T-cell (primary cell): ENCODE measurements around the gene GDAP1L1. TPM values are rescaled to one million over a fixed set of nuclear protein-coding genes. Genes with fewer than 3 reads are reported as not detected.
"Not testable (repeated sequence)": the region's sequence is repeated elsewhere in the genome, so short reads cannot be mapped to it uniquely, and the experiment has no call there.

Experiments used
- ATAC-seq, 4 experiments: fragments of 200-7000 bp in 3 of 4; fragments of 150-1000 bp in 1 of 4; cut with Tn5 transposase; replicated peaks in 1 of 4; 1 replicate in 3 of 4; 2 replicates in 1 of 4; pipeline ENCODE4 v1.10.0; 2021; ENCODE audit warnings: moderate library complexity in 3 of 4, mild to moderate bottlenecking in 2 of 4, moderate number of reproducible peaks in 1 of 4
- CTCF ChIA-PET, 2 donors: fragments of 300-600 bp; sonication (Branson Sonifier 250); formaldehyde crosslinking; loops; one replicate each; lab custom pipeline; 2022; ENCODE audit warnings: antibody characterized with exemption in 2 of 2; lab: Charles Lee
- POLR2A ChIA-PET, 2 donors: fragments of 300-600 bp; sonication (Branson Sonifier 250); formaldehyde crosslinking; loops; one replicate each; lab custom pipeline; 2022; ENCODE audit warnings: antibody characterized with exemption in 2 of 2; lab: Charles Lee
- DNase-seq, 35 experiments: peaks; one replicate each; pipeline versions ENCODE4 v3.0.0 to v3.0.0-alpha.2; 2013 to 2023
- H3K27ac ChIP-seq: one replicate; pipeline ENCODE4 v1.5.1; 2013; ENCODE audit warnings: low read length
- H3K27me3 ChIP-seq, 2 experiments: replicated peaks in 1 of 2; 1 replicate in 1 of 2; 2 replicates in 1 of 2; pipeline versions ENCODE4 v1.6.1 to v1.7.0; 2013; ENCODE audit warnings: low read length in 1 of 2, mixed read lengths in 1 of 2; ENCODE audit not compliant: control insufficient read depth in 2 of 2, insufficient read depth in 2 of 2; ENCODE audit errors: extremely low read depth in 1 of 2
- H3K36me3 ChIP-seq, 2 donors: 1 replicate in 1 of 2; 2 replicates in 1 of 2; pipeline versions ENCODE4 v1.6.1 to v1.7.0; 2013; ENCODE audit warnings: low read length in 1 of 2; ENCODE audit not compliant: control insufficient read depth in 2 of 2, insufficient read depth in 1 of 2; ENCODE audit errors: extremely low read depth in 1 of 2
- H3K4me1 ChIP-seq, 2 experiments: 1 replicate in 1 of 2; 2 replicates in 1 of 2; pipeline versions ENCODE4 v1.6.1 to v1.7.0; 2013; ENCODE audit warnings: low read length in 2 of 2, mixed read lengths in 1 of 2; ENCODE audit not compliant: insufficient read depth in 2 of 2, control insufficient read depth in 1 of 2; ENCODE audit errors: extremely low read depth in 1 of 2
- H3K4me3 ChIP-seq, 2 donors: 1 replicate in 1 of 2; 2 replicates in 1 of 2; pipeline versions ENCODE4 v1.5.1 to v1.7.0; 2013; ENCODE audit warnings: mild to moderate bottlenecking in 2 of 2, low read length in 1 of 2, moderate library complexity in 1 of 2; ENCODE audit not compliant: control insufficient read depth in 1 of 2; ENCODE audit errors: extremely low read depth in 1 of 2
- H3K9me3 ChIP-seq: 2 replicates; pipeline ENCODE4 v1.7.0; 2013
- H3K27ac Mint-ChIP-seq, 2 donors: one replicate each; pipeline ENCODE4 v1.8.0; 2020 to 2021; ENCODE audit warnings: mild to moderate bottlenecking in 2 of 2, mixed read lengths in 2 of 2
- H3K27me3 Mint-ChIP-seq, 2 donors: one replicate each; pipeline ENCODE4 v1.8.0; 2021 to 2022; ENCODE audit warnings: mixed read lengths in 2 of 2
- H3K36me3 Mint-ChIP-seq: one replicate; pipeline ENCODE4 v1.8.0; 2021; ENCODE audit warnings: mixed read lengths
- H3K4me1 Mint-ChIP-seq, 3 donors: one replicate each; pipeline ENCODE4 v1.8.0; 2020 to 2022; ENCODE audit warnings: mixed read lengths in 3 of 3, mild to moderate bottlenecking in 1 of 3
- H3K4me3 Mint-ChIP-seq, 3 donors: one replicate each; pipeline ENCODE4 v1.8.0; 2020 to 2022; ENCODE audit warnings: mild to moderate bottlenecking in 3 of 3, mixed read lengths in 3 of 3, moderate library complexity in 3 of 3
- H3K9me3 Mint-ChIP-seq, 3 donors: one replicate each; pipeline ENCODE4 v1.8.0; 2020 to 2022; ENCODE audit warnings: mixed read lengths in 3 of 3
- WGBS: methylation state at CpG from one replicate; pipeline ENCODE4 v1.1.5; 2013; ENCODE audit warnings: missing lambda C conversion rate; ENCODE audit not compliant: insufficient coverage; 5-methylcytosine and 5-hydroxymethylcytosine counted together
- total RNA-seq, 35 experiments: library from RNA in 6 of 35; stranded (reverse) in 6 of 35; fragments of 120-200 nt in 1 of 35; gene quantifications; one replicate each; pipeline versions ENCODE4 v1.2.1 to v1.2.4 and lab custom pipeline; 2013 to 2026

GDAP1L1 gene
- total RNA-seq, 5 donors from 2014 or later (not counting 1 experiment from before 2014, with no cell fraction given): not detected

DNA sequence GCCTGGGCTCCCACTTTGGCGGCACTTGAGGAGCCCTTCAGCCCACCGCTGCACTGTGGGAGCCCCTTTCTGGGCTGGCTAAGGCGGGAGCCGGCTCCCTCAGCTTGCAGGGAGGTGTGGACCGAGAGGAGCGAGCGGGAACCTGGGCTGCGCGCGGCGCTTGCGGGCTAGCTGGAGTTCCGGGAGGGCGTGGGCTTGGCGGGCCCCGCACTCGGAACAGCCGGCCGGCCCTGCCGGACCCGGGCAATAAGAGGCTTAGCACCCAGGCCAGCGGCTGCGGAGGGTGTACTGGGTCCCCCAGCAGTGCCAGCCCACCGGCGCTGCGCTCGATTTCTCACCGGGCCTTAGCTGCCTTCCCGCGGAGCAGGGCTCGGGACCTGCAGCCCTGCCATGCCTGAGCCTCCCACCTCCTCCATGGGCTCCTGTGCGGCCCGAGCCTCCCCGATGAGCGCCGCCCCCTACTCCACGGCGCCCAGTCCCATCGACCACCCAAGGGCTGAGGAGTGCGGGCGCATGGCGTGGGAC lies 52.0 kb downstream of the GDAP1L1 start:
- H3K36me3 ChIP-seq, H3K4me3 Mint-ChIP-seq, H3K4me3 ChIP-seq, DNase-seq, POLR2A ChIA-PET, H3K9me3 Mint-ChIP-seq, H3K27ac Mint-ChIP-seq, ATAC-seq, H3K27ac ChIP-seq, H3K27me3 Mint-ChIP-seq, H3K9me3 ChIP-seq, H3K4me1 ChIP-seq, H3K27me3 ChIP-seq: not testable (repeated sequence)
- Mint-ChIP-seq H3K4me1 (peaks cover 0 to 15% (median 5%) of the 10 kb centered on the region in 3 donors), H3K36me3 (peaks cover 20% of the 10 kb centered on the region)
- WGBS: 92% methylated on average over 21 of the region's 42 CpGs
- CTCF ChIA-PET: interaction anchor here in 1 of 2 donors (1.0 kb wide), 1 partner anchor 15 kb away, joined by 4 read pairs; no protein-coding TSS in a partner anchor

DNA sequence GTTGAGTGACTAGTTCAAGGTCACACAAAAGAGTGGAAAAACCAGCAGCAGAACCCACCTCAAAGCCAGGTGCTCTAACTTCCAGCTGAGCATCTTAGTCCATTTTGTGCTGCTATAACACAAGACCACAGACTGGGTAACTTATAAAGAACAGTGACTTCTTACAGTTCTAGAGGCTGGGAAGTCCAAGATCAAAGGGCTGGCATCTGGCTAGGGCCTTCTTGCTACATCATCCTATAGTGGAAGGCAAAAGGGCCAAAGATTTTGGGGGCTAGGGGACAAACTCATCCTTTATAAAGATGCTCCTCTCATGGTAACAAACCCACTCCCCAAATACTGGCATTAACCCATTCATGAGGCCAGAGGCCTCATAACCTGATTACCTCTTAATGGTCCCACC lies 54.2 kb downstream of the GDAP1L1 start:
- Mint-ChIP-seq H3K27me3 (no peaks in the 10 kb centered on the region), H3K27ac (no peak overlapping the region), H3K4me3 (no peak overlapping the region), H3K9me3 (no peaks in the 10 kb centered on the region), H3K36me3 (peaks cover 20% of the 10 kb centered on the region), H3K4me1 (peaks cover 2 to 19% (median 5%) of the 10 kb centered on the region in 3 donors)
- ChIA-PET POLR2A (interaction anchor here in 1 of 2 donors (0.8 kb wide), 1 partner anchor 59 kb away, joined by 3 read pairs; no protein-coding TSS in a partner anchor), CTCF (no interaction called here)
- Histone ChIP-seq H3K4me1 (no peaks in the 10 kb centered on the region), H3K27ac (no peak overlapping the region), H3K27me3 (no peaks in the 10 kb centered on the region), H3K36me3 (peaks cover 3 to 4% of the 10 kb centered on the region in 2 donors), H3K4me3 (no peak overlapping the region), H3K9me3 (no peaks in the 10 kb centered on the region)
- ATAC-seq (no peak), DNase-seq (no peak)

DNA sequence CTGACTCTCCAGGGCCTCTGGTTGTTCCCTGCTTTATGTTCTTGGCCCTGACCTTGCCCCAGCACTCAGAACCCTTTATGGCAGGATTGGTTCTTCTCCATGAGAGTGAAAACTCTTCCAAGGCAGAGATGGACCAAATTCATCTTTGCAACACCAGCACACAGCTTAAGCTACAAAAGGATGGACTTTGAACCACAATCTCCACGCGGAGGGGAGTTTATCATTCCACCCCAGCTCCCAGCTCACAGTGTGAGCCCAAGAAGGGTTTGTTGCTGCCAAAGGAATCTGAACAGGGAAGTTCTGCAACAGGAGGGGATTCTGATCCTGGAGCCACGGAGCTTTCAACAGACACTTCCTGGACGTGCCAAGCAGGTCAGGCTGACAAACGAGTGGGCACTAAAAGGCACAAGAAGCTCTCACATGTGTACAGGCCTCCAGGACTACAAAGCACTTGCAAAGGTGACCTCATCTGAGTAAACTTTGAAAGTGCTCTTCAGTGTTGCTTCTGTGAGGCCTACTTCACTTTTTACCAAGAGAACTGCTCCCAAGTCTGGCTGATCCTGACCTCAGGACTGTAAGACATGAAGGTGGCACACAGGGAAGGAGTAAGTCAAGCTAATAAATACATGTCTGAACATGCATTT lies 55.0 kb downstream of the GDAP1L1 start:
- no peaks in the 10 kb centered on the region for H3K27me3 ChIP-seq
- peaks cover 26% of the 10 kb centered on the region for H3K36me3 Mint-ChIP-seq
- ChIA-PET POLR2A (no interaction called here), CTCF (no interaction called here)
- H3K9me3 Mint-ChIP-seq: no peaks in the 10 kb centered on the region
- no peaks in the 10 kb centered on the region for H3K27me3 Mint-ChIP-seq
- no peak overlapping the region for H3K27ac ChIP-seq
- peaks cover 7% of the 10 kb centered on the region in 2 donors for H3K36me3 ChIP-seq
- peaks cover 5 to 19% (median 10%) of the 10 kb centered on the region in 3 donors for H3K4me1 Mint-ChIP-seq
- ATAC-seq (no peak), DNase-seq (no peak)
- no peaks in the 10 kb centered on the region for H3K9me3 ChIP-seq
- no peak overlapping the region for H3K27ac Mint-ChIP-seq
- H3K4me3 ChIP-seq: no peak overlapping the region
- 73% methylated on average over 3 of the region's 5 CpGs for WGBS
- H3K4me1 ChIP-seq: no peaks in the 10 kb centered on the region
- H3K4me3 Mint-ChIP-seq: no peak overlapping the region

DNA sequence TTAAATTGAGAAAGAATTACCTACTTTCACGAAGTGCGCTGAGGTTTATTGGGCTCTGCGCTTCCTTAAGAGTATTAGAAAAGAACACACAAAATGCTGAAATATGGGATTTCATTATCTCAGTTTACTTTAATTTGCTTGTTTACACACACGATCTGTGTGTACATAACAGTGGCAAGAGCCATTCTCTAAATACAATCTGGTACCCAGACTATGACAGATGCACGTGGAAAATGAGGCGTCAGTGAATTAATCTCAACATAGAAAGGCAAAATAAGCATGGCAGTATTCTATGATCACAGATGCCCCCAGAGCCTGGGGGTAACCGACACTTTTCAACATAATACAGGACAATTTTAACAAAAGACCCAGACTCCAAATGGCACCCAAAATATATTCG lies 55.6 kb downstream of the GDAP1L1 start:
- ATAC-seq (no peak), DNase-seq (no peak)
- H3K36me3 Mint-ChIP-seq: peaks cover 26% of the 10 kb centered on the region
- ChIA-PET CTCF (interaction anchor here in 1 of 2 donors (0.9 kb wide), 1 partner anchor 8 kb away, joined by 3 read pairs; no protein-coding TSS in a partner anchor), POLR2A (no interaction called here)
- no peak overlapping the region for H3K27ac ChIP-seq
- no peaks in the 10 kb centered on the region for H3K27me3 Mint-ChIP-seq
- H3K27me3 ChIP-seq: no peaks in the 10 kb centered on the region
- H3K27ac Mint-ChIP-seq: no peak overlapping the region
- H3K4me3 ChIP-seq: no peak overlapping the region
- no peaks in the 10 kb centered on the region for H3K9me3 Mint-ChIP-seq
- peaks cover 5 to 19% (median 10%) of the 10 kb centered on the region in 3 donors for H3K4me1 Mint-ChIP-seq
- 80% methylated on average over 4 of the region's 8 CpGs for WGBS
- peaks cover 7% of the 10 kb centered on the region in 2 donors for H3K36me3 ChIP-seq
- H3K9me3 ChIP-seq: no peaks in the 10 kb centered on the region
- H3K4me1 ChIP-seq: no peaks in the 10 kb centered on the region
- no peak overlapping the region for H3K4me3 Mint-ChIP-seq

DNA sequence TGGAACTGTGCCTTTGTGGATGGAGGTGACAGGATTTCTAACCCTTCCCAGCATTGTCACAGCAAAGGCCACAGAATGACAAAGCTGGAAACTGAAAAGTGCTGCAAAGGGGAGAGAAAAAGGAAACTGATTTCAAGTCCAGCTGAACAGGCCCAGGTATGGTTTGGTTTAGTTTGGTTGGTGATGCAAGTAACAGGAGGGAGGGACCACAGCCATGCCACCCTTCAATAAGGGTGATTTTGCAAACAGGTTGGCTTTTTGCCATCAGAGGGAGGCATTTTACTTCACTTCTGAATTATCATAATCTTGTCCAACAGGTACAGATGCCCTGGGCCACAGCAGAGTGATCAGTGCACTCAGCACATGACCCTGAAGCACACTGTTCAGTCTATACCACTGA lies 57.3 kb downstream of the GDAP1L1 start:
- H3K36me3 ChIP-seq: peaks cover 7% of the 10 kb centered on the region in 2 donors
- Mint-ChIP-seq H3K4me1 (peaks cover 10 to 20% (median 13%) of the 10 kb centered on the region in 3 donors), H3K4me3 (no peak overlapping the region), H3K27ac (no peak overlapping the region), H3K9me3 (no peaks in the 10 kb centered on the region), H3K36me3 (peaks cover 26% of the 10 kb centered on the region), H3K27me3 (no peaks in the 10 kb centered on the region)
- ATAC-seq: no peak
- no peak overlapping the region for H3K4me3 ChIP-seq
- no peaks in the 10 kb centered on the region for H3K27me3 ChIP-seq
- POLR2A ChIA-PET: no interaction called here
- no peak overlapping the region for H3K27ac ChIP-seq
- no peaks in the 10 kb centered on the region for H3K9me3 ChIP-seq
- DNase-seq: no peak
- H3K4me1 ChIP-seq: peaks cover 0 to 4% of the 10 kb centered on the region in 2 experiments
- CTCF ChIA-PET: no interaction called here

DNA sequence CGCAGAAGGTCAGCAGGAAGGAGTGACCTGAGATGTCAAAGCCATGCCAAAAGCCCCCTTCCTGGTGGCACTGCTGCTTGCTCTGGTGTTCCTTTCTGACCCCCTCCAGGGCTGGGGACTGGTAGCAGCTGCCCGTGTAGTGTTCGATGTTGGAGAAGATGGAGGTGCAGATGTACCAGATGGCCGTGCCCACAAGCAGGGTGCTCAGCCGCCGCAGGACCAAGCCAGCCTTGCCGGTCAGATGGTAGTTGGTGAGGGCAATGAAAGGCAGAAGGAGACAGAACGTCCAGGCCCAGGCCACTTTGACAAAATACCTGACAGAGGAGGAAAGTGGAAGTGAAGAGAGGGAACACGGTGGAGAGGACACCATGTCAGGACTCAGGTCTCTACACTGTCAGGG lies 59.8 kb downstream of the GDAP1L1 start:
- no peaks in the 10 kb centered on the region for H3K27me3 ChIP-seq
- H3K4me3 Mint-ChIP-seq: peak overlapping the region in 1 of 3 donors; percentile 57
- peaks cover 21% of the 10 kb centered on the region for H3K36me3 Mint-ChIP-seq
- no peaks in the 10 kb centered on the region for H3K9me3 Mint-ChIP-seq
- H3K4me1 ChIP-seq: peaks cover 7 to 23% of the 10 kb centered on the region in 2 experiments
- no peak overlapping the region for H3K4me3 ChIP-seq
- CTCF ChIA-PET: interaction anchor here (0.5 to 9.4 kb wide), 5 partner anchors 17 to 382 kb away, joined by 3 to 246 read pairs (median 5); no protein-coding TSS in a partner anchor
- H3K36me3 ChIP-seq: peaks cover 7% of the 10 kb centered on the region in 2 donors
- POLR2A ChIA-PET: interaction anchor here in 1 of 2 donors (0.7 kb wide), 1 partner anchor 83 kb away, joined by 3 read pairs; no protein-coding TSS in a partner anchor
- no peak for ATAC-seq
- no peaks in the 10 kb centered on the region for H3K9me3 ChIP-seq
- no peak overlapping the region for H3K27ac Mint-ChIP-seq
- no peaks in the 10 kb centered on the region for H3K27me3 Mint-ChIP-seq
- WGBS: 90% methylated on average over 7 of the region's 9 CpGs
- H3K27ac ChIP-seq: no peak overlapping the region
- peaks cover 24 to 34% (median 30%) of the 10 kb centered on the region in 3 donors for H3K4me1 Mint-ChIP-seq
- no peak for DNase-seq
